Gastrocnemius medialis (tissue), 4 donors: ENCODE data around the gene SFI1. TPM values are rescaled to one million over a fixed set of nuclear protein-coding genes. Genes with fewer than 3 reads are reported as not detected.
"Not testable (repeated sequence)": the region's sequence is repeated elsewhere in the genome, so short reads cannot be mapped to it uniquely, and the experiment has no call there.

Experiments
- ATAC-seq, 2 donors: fragments of 150-250 bp; one replicate each; pipeline ENCODE4 v1.9.1; 2016
- DNase-seq, 2 donors: peaks; one replicate each; pipeline ENCODE4 v3.0.0-alpha.2; 2019
- H3K27ac ChIP-seq, 4 donors: fragments of 200-600 bp; sonication (generic); 1 replicate in 1 of 4; 2 replicates in 3 of 4; pipeline ENCODE4 v1.5.1; 2016 to 2018; ENCODE audit warnings: mild to moderate bottlenecking in 2 of 4, moderate library complexity in 1 of 4
- H3K27me3 ChIP-seq, 3 donors: fragments of 200-600 bp; sonication (generic) in 2 of 3; 1 replicate in 1 of 3; 2 replicates in 2 of 3; pipeline versions ENCODE4 v1.5.1 to v1.6.0; 2016 to 2019; ENCODE audit warnings: mild to moderate bottlenecking in 1 of 3, moderate library complexity in 1 of 3
- H3K36me3 ChIP-seq, 2 donors: fragments of 200-600 bp; sonication (generic) in 1 of 2; one replicate each; pipeline ENCODE4 v1.5.1; 2017 to 2018
- H3K4me1 ChIP-seq, 2 donors: fragments of 200-600 bp; sonication (generic) in 1 of 2; one replicate each; pipeline ENCODE4 v1.5.1; 2016 to 2017; ENCODE audit warnings: mild to moderate bottlenecking in 2 of 2
- H3K4me3 ChIP-seq, 4 donors: fragments of 200-600 bp; sonication (generic) in 3 of 4; 1 replicate in 1 of 4; 2 replicates in 3 of 4; pipeline ENCODE4 v1.5.1; 2016 to 2019; ENCODE audit warnings: mild to moderate bottlenecking in 2 of 4
- H3K9me3 ChIP-seq, 3 donors: fragments of 200-600 bp; sonication (generic) in 2 of 3; 1 replicate in 1 of 3; 2 replicates in 2 of 3; pipeline ENCODE4 v1.5.1; 2016 to 2019
- POLR2A ChIP-seq, 2 donors: fragments of 450-650 bp; IDR thresholded peaks; one replicate each; pipeline ENCODE4 v1.6.1; 2017; ENCODE audit warnings: antibody characterized with exemption in 2 of 2, mild to moderate bottlenecking in 2 of 2, moderate library complexity in 2 of 2
- in situ Hi-C, 4 donors: fragments of 200-750 bp; cut with MboI; loops; one replicate each; pipeline versions ENCODE4 v1.15.0 to v1.8.0; 2017; ENCODE audit warnings: low sequenced_read_pairs in 4 of 4
- intact Hi-C: fragments of 100-400 bp; cut with DNase I; formaldehyde crosslinking; loops from one replicate; pipeline ENCODE4 v1.15.1; 2023; ENCODE audit warnings: low total_unique reads
- total RNA-seq, 4 donors: library from RNA; depleted of rRNA; stranded (reverse); fragments of >200 nt; gene quantifications; one replicate each; pipeline versions ENCODE4 v1.1.0 to v1.2.3, GENCODE V29; 2016
- TF ChIP-seq, protein P1 (sequence below), 5 experiments: fragments of 450-650 bp in 3 of 5; fragments of 200-600 bp in 2 of 5; sonication (generic) in 2 of 5; IDR thresholded peaks in 4 of 5; conservative IDR thresholded peaks in 1 of 5; 1 replicate in 4 of 5; 2 replicates in 1 of 5; pipeline ENCODE4 v1.5.1; 2016 to 2019; ENCODE audit warnings: antibody characterized with exemption in 5 of 5, mild to moderate bottlenecking in 3 of 5, moderate library complexity in 3 of 5

The SFI1 gene
- total RNA-seq, 4 donors from 2014 or later, result 1.1 to 12.6 (median 2.7) TPM

DNA sequence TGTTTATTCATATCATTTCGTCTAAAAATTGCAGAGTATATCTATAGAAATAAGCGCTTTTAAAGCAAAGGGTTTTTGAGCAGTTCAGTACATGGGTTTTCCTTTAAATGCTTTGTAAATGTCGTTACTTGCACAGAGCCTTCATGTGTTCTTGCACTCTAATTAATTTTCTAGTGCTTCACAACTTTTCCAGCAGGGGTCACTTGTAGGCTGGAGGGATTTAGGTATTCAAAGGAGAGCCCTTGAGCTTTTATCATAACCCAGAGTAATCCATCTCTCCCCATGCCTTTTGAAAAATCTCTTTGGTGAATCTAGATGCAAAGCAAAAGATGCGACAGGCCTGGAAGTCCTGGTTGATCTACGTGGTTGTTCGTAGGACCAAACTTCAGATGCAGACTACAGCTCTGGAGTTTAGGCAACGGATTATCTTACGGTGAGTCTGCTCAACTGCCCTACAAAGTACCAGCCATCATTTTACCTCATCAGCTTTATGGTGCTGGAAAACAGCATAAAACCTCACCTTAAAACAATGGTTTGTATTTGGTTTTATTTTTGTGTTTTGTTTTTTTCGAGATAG lies 60.4 kb downstream of the SFI1 start:
- in situ Hi-C loops (loop anchor here in 1 of 4 donors (5.0 kb wide), 1 partner anchor 76 kb away; no protein-coding TSS in a partner anchor), intact Hi-C loops (loop anchor here (1.0 kb wide), 1 partner anchor 78 kb away; no protein-coding TSS in a partner anchor)
- H3K4me1 ChIP-seq, result no peaks in the 10 kb centered on the region
- ATAC-seq (no peak), DNase-seq (no peak)
- TF ChIP-seq POLR2A (IDR thresholded peaks at IDR 0.05), result no peak
- TF ChIP-seq, protein P1, sequence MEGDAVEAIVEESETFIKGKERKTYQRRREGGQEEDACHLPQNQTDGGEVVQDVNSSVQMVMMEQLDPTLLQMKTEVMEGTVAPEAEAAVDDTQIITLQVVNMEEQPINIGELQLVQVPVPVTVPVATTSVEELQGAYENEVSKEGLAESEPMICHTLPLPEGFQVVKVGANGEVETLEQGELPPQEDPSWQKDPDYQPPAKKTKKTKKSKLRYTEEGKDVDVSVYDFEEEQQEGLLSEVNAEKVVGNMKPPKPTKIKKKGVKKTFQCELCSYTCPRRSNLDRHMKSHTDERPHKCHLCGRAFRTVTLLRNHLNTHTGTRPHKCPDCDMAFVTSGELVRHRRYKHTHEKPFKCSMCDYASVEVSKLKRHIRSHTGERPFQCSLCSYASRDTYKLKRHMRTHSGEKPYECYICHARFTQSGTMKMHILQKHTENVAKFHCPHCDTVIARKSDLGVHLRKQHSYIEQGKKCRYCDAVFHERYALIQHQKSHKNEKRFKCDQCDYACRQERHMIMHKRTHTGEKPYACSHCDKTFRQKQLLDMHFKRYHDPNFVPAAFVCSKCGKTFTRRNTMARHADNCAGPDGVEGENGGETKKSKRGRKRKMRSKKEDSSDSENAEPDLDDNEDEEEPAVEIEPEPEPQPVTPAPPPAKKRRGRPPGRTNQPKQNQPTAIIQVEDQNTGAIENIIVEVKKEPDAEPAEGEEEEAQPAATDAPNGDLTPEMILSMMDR (IDR thresholded peaks at IDR 0.05 in 4 of 5, conservative IDR thresholded peaks at IDR 0.05 in 1 of 5), result peak in 4 of 5 experiments; percentile 17 to 45 (median 37)
- no peak overlapping the region for H3K4me3 ChIP-seq
- H3K27me3 ChIP-seq, result no peaks in the 10 kb centered on the region
- H3K36me3 ChIP-seq, result no peaks in the 10 kb centered on the region
- H3K9me3 ChIP-seq, result no peaks in the 10 kb centered on the region
- H3K27ac ChIP-seq, result no peak overlapping the region

DNA sequence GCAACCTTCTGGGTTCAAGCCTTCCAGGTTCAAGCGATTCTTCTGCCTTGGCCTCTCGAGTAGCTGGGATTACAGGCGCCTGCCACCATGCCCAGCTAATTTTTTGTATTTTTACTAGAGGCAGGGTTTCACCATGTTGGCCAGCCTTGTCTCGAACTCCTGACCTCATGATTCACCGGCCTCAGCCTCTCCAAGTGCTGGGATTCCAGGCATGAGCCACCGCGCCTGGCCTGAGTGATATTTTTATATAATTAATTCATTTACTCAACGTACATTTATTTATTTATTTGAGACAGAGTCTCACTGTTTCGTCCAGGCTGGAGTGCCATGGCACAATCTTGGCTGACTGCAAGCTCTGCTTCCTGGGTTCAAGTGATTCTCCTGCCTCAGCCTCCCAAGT lies 62.2 kb downstream of the SFI1 start:
- H3K27me3 ChIP-seq, DNase-seq, H3K4me1 ChIP-seq, ATAC-seq, intact Hi-C loops, H3K9me3 ChIP-seq, H3K4me3 ChIP-seq, H3K36me3 ChIP-seq, H3K27ac ChIP-seq: not testable (repeated sequence)
- in situ Hi-C loops, result loop anchor here in 1 of 4 donors (5.0 kb wide), 1 partner anchor 74 kb away; no protein-coding TSS in a partner anchor

DNA sequence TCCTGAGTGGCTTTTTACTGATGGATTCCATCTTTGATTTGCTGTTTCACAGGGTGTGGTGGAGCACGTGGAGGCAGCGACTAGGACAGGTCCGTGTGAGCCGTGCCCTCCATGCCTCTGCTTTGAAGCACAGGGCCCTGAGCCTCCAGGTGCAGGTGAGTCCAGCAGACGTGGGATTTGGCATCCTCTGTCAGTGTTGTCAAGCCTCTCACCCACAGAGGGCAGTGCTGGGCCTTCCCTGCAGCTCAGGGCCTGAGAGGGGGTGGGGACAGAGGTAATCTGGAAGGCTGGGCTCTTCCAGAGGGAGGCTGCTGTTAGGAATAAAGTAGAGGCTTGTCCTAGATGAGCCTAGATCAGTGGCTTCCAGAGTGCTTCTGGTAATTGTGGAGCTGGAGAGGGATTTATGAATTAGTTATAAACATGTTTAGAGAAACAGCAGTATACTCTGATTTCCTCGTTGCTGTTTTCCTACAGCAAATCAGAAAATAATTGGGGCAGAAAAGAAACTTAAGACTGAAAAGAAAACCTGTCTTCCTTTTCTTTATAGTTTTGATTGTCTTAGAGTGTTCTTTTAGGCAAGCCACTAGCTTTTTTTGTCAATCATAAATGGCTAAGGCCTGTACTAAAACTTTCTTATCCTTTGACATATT lies 65.0 kb downstream of the SFI1 start:
- Histone ChIP-seq H3K27me3 (no peaks in the 10 kb centered on the region), H3K27ac (no peak overlapping the region), H3K36me3 (no peaks in the 10 kb centered on the region), H3K4me3 (no peak overlapping the region), H3K4me1 (no peaks in the 10 kb centered on the region), H3K9me3 (no peaks in the 10 kb centered on the region)
- intact Hi-C loops (no loop called here), in situ Hi-C loops (no loop called here)
- peak; percentile 84 to 89 for ATAC-seq
- TF ChIP-seq, protein P1 (IDR thresholded peaks at IDR 0.05 in 4 of 5, conservative IDR thresholded peaks at IDR 0.05 in 1 of 5), result peak in 4 of 5 experiments; percentile 28 to 59 (median 50)
- TF ChIP-seq POLR2A (IDR thresholded peaks at IDR 0.05), result no peak
- peak; percentile 21 to 63 for DNase-seq

DNA sequence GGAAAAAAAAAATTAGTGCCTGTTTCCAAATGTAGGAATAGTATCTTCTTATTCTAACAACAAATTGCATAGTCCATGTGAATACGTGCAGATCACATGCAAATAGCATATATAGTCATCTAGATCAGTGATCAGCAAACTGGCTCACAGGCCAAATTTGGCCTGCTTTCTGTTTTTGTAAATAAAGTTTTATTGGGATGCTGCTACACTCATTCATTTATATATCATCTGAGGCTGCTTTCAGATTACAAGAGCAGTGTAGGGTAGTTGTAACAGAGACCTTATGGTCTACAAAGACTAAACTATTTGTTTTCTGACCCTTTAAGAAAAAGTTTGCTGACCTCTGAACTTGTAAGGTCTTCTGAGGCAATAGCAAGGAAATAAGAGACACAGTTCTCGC lies 65.6 kb downstream of the SFI1 start:
- no peak for DNase-seq
- in situ Hi-C loops (no loop called here), intact Hi-C loops (no loop called here)
- ATAC-seq, result no peak
- H3K4me1 ChIP-seq, result no peaks in the 10 kb centered on the region
- no peak overlapping the region for H3K4me3 ChIP-seq
- H3K36me3 ChIP-seq, result no peaks in the 10 kb centered on the region
- no peaks in the 10 kb centered on the region for H3K27me3 ChIP-seq
- H3K27ac ChIP-seq, result no peak overlapping the region
- no peak for TF ChIP-seq POLR2A (IDR thresholded peaks at IDR 0.05)
- TF ChIP-seq, protein P1 (IDR thresholded peaks at IDR 0.05 in 4 of 5, conservative IDR thresholded peaks at IDR 0.05 in 1 of 5), result no peak
- no peaks in the 10 kb centered on the region for H3K9me3 ChIP-seq

DNA sequence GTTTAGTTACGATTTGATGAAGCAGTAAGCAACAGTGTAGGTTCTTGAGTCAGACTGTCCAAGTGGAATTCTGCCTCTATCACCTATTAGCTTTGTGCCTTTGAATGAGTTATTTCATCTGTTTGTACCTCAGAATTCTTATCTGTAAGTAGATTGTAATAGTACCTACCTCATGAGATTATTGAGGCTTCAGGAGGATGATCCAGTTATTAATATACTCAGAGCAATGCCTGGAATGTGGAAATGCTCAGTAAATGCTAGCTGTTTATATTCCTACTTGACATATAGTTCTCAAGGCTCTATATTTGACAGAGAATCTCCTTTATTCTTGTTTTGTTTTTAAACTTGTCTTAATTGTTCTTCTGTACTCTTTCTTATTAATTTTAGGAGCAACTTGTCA lies 70.1 kb downstream of the SFI1 start:
- ATAC-seq, result no peak

More for the DNA sequence above, 70.1 kb downstream of the SFI1 start:
- H3K4me1 ChIP-seq, result no peaks in the 10 kb centered on the region
- H3K9me3 ChIP-seq, result no peaks in the 10 kb centered on the region
- DNase-seq, result no peak
- intact Hi-C loops, result no loop called here
- H3K4me3 ChIP-seq, result no peak overlapping the region
- H3K27ac ChIP-seq, result no peak overlapping the region
- no peaks in the 10 kb centered on the region for H3K27me3 ChIP-seq
- TF ChIP-seq, protein P1 (IDR thresholded peaks at IDR 0.05 in 4 of 5, conservative IDR thresholded peaks at IDR 0.05 in 1 of 5), result no peak
- H3K36me3 ChIP-seq, result no peaks in the 10 kb centered on the region
- in situ Hi-C loops, result no loop called here
